HG03378 (cell line): ENCODE measurements around the gene TBC1D5.
A peak's percentile ranks its signal among the peaks of the same experiment; 100 is the strongest.
"Not testable (repeated sequence)": the region's sequence is repeated elsewhere in the genome, so short reads cannot be mapped to it uniquely, and the experiment has no call there.

Experiments
- ATAC-seq: cut with Tn5 transposase; IDR thresholded peaks from one replicate; pipeline ENCODE4 v1.9.1; 2021; ENCODE audit warnings: mild to moderate bottlenecking, moderate library complexity; ENCODE audit not compliant: unreplicated experiment

TBC1D5 gene

DNA sequence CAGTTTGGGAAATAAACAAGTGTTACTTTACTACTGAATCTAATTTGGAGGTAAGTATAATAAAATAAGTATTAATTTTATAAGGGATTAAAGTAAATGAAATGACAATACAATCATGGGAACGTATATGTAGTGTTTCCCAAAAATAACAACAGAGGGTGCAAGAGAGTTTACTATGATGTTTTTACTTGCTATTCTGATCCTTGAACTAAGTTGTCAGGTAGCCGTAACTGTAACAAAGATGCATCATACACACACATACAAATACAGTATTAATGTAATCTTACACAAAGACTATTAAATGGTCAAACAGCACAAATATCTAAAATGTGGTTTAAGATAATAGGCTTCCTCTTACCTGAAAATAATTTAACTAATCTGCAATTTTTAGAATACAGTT, 311.4 kb downstream of the TBC1D5 start:
- peak; percentile 68 for ATAC-seq

GRCh38 chr3:17430582-17430981, 311.8 kb downstream of the TBC1D5 start:
- ATAC-seq: no peak

DNA sequence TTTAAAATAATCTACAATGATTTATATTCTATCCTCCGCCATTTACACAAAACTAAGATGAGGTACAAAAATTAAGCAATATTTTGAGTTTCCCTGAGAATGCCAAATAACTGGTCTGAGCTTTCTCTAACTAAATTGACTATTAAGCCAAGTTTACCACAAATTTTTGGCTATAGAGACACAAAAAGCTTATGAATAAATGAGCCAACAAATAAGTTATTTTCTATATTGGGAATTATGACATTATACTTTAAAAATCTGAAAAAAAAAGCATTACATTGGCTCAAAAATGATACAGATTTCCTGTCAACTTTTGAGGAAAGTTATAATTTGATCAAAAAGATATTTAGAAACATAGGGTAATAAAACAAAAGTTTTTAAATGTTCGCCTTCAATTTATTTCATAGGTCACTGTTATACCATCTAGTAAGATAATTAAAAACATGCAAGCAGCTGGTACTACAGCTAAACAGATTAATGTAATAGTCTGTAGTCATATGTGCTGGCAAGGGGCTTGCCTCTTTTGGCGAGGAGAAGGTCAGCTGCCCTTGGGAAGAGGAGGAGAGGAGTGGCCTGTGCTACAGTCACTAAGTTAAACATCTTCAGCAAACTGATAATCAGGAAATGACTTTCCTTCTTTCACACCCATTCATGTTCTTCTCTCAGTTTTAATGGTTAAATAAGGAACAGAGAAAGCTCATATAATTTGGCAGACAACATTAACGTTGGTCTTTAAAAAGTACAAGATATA, 318.5 kb downstream of the TBC1D5 start:
- ATAC-seq: peak; percentile 60

DNA sequence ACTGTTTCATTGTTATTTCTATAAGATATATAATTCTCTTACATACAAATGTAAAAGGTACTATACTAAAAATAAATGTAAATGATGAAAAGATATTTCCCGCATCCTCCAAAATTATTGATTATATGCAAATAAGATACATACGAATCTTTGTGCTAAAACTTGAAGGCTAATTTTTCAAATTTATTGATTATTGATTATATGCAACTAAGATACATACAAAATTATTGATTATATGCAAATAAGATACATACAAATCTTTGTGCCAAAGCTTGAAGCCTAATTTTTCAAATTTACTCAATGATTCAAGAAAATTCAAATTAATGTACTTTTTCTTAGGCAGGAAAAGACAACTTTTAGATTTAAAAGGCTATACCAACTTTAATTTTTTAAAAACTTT, 319.8 kb downstream of the TBC1D5 start:
- no peak for ATAC-seq

DNA sequence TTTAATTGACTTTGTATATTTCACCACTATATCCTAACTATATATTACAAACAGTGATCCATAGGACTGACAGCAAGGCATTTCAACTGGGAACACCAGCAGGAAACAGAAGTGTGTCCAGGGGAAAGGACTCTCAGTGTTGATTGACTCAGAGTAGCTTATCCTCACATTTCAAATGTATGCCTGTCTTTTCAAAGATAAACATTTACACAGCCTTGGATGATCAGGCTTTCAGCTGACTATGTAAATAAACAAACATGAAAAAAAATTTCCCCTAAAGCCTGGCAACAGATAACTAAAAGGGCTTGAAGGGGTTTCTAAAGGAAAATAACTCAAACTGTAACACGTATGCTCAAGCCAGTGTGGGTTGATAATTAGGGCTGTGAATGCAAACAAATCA, 321.8 kb downstream of the TBC1D5 start:
- no peak for ATAC-seq

- ATAC-seq: peak; percentile 88
Measured at GRCh38 chr3:17412950-17413530, 329.4 kb downstream of the TBC1D5 start.

- no peak for ATAC-seq
Measured at GRCh38 chr3:17411157-17411877, 331.1 kb downstream of the TBC1D5 start.

GRCh38 chr3:17407576-17407975, 334.9 kb downstream of the TBC1D5 start:
- ATAC-seq: no peak

DNA sequence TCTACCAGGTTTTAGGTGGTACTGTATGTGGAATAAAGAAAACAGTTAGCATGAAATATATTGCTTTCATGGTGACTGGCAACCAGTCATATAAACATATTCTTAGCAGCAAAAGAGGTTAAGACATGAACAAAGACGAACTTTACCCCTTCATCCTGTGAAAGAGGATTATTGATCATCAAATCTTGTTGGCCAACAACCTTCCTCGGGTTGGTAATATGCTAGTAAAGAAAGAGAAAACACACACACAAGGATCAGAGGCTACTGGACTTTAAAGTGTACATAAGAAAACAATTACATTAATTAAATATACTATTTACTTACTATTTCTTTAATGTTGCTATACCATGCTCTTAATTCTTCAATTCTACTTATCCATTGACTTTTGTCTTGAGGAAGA, 337.9 kb downstream of the TBC1D5 start:
- ATAC-seq: no peak

DNA sequence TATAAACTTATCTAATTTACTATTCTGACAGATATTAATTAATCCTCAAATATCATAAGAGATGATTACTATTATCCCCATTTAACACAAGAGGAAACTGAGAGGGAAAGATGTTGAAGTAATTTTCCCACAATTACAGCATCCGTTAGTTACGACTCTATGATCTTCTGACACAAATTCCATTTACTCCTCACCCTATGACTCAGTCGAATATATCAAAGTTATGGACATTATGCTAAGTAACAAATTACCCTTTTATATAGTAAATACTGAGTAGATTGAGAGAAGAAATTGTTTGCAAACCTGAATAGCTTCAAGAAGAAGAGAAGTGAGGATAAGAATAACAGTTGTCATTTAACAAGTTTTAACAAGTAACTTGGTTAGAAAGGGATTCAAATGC, 340.0 kb downstream of the TBC1D5 start:
- no peak for ATAC-seq

DNA sequence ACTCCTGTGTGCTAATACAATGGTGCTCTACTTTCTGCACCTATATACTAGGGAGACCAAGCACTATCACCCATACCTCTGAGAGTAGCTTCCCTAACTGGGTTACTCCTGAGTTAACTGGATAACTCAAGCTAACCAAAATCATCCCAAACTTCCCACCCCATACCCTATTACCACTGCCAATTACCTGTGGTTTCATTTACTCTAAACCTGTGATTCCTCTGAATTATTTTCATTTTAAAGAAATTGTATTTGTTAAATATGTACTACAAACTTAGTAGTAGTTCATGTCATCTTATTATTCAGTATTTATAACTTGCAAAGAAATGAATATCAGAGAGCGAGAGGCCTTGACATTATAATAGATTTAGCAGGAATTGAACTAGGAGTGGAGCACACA, 340.5 kb downstream of the TBC1D5 start:
- no peak for ATAC-seq

GRCh38 chr3:17399586-17399985, 342.8 kb downstream of the TBC1D5 start:
- peak; percentile 29 for ATAC-seq

DNA sequence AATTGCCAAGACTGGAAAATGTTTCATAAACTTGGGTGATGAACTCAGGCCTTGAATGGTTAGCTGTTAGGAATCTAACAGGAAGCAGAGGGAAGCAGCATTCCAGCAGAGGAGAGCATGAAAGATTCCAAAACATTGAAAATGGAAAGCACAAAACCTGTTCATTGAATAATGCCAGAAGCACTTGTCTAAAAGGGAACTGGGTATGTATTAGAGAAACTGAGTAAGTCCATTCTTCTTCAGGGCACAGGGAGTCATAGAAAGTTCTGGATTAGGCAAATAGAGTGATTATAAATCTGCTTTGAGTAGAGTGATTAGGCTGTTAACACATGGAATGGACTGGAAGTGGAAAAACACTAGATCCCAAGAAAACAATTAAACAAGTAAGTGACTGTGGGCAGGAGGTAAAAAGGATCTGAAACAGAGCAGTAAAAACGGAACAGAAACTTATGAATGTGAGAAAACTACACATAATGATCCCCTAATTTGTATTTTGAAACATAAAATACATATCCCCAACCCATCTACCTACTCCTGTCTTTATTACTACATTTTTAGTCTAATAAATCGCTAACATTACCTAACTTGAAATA, 343.4 kb downstream of the TBC1D5 start:
- peak; percentile 98 for ATAC-seq

DNA sequence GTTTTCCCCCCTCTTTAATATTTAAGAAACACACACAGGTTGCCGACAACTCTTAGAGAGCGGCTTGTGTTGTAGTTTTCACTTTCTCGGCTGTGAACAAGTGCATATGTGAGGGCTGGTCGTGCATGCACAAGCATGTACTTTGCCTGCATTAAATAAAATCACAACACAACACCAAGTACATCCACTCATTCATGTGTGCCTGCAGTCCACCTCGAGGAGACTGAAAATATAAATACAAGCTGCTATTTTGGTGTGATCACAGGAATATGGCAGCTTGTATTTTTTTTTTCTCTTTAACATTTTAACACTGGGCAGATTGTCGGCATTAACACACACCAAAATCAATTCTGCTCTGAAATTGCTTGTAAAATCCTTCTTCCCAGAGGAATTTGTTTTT, 346.4 kb downstream of the TBC1D5 start:
- ATAC-seq: no peak

- ATAC-seq: no peak
Measured at GRCh38 chr3:17394541-17395155, 347.8 kb downstream of the TBC1D5 start.

GRCh38 chr3:17392516-17392915, 349.9 kb downstream of the TBC1D5 start:
- not testable (repeated sequence) for ATAC-seq

DNA sequence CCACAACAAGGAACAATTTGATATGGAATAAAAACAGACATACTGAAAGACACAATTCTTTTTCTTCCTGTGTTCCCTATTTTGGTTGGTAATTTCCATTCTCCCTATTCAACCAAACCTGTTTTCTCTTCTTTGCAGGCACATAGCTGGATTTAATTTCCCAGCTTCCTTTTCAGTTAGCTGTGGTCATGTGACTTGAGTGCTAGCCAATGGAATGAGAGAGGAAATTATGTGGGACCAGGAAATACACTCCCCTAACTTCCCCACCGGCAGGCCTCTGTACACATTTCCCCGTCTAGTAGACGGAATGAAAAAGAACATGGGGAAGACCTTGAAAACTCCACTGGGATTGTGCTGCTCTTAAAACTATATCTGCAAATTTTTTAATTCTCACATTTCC, 351.6 kb downstream of the TBC1D5 start:
- no peak for ATAC-seq

DNA sequence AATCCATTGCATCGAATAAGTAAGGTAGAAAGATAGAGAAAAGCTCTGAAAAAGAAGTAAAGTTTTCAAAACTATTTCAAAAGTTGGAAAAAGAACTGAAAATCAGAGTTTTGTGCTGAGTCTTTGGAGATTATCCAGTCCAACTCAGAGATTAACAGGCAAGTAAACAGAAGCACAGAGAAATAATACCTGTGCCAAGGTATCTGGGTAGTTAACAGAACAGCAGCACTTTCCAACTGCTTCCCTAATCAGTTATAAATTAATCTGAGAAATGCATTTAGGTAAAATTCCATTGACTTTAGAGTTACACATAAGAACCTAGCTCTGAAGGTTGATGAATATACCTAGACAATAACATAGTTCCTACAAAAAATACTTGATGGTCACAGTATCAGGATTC, 355.3 kb downstream of the TBC1D5 start:
- ATAC-seq: no peak

DNA sequence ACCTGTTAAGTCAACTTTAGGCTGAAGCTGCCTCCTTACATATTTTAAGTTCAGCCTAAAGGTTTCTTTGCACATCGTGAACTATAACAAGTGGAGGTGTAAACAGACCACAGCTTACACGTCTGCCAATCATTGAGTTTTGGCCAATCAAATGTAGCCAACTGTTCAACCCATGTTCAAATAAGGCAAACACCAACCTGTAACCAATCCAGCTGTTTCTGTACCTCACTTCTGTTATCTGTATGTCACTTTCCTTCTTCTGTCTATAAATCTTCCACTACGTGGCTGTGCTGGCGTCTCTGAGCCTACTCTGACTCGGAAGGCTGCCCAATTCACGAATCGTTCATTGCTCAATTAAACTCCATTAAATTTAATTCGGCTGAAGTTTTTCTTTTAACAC, 356.0 kb downstream of the TBC1D5 start:
- no peak for ATAC-seq

- ATAC-seq: no peak
Measured at GRCh38 chr3:17384567-17385296, 357.7 kb downstream of the TBC1D5 start.

DNA sequence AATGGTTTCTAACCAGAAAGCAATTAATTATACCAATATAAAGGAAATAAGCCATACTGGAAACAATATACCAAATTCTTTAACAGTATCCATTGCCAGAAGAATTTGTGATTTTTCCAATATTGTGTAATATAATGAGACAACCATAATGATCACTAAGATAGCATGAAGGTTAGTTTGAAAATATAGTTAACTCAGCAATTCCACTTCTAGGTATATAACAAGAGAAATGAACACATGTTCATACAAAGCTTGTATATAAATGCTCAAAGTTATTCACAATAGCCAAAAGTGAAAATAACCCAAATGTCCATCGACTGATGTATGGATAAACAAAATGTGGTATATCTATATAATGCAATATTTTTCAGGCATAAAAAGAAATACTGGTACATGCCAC, 369.1 kb downstream of the TBC1D5 start:
- ATAC-seq: no peak
